Measurements from ENCODE around the gene CYP2C18. TPM values are rescaled to one million over a fixed set of nuclear protein-coding genes. Genes with fewer than 3 reads are reported as not detected.
"Not testable (repeated sequence)": the region's sequence is repeated elsewhere in the genome, so short reads cannot be mapped to it uniquely, and the experiment has no call there.

Gene CYP2C18
- polyA plus RNA-seq, 4 donors = 17.1 to 91.9 (median 74.2) TPM

GRCh38 chr10:94760586-94761178, 77.2 kb downstream of the CYP2C18 start:
- no peaks in the 10 kb centered on the region for H3K4me1 ChIP-seq (ENCODE audit: control insufficient read depth in 3 of 3, insufficient read depth in 2 of 3, low read depth in 1 of 3, low read length in 2 of 3)
- H3K9me3 ChIP-seq (ENCODE audit: control insufficient read depth in 2 of 2, insufficient read depth in 1 of 2, low read depth in 1 of 2, low read length in 1 of 2) = peaks cover 0 to 17% of the 10 kb centered on the region in 2 donors
- H3K4me3 ChIP-seq (ENCODE audit: low read depth in 1 of 3, low read length in 3 of 3) = no peak overlapping the region
- H3K27me3 ChIP-seq (ENCODE audit: control insufficient read depth in 3 of 3, insufficient read depth in 3 of 3, low read length in 3 of 3) = no peaks in the 10 kb centered on the region
- H3K27ac ChIP-seq (ENCODE audit: low read depth in 1 of 3, low read length in 2 of 3) = no peak overlapping the region
- no peak for FAIRE-seq
- DNase-seq = peak in 1 of 2 donors; percentile 85
- H3K36me3 ChIP-seq (ENCODE audit: control insufficient read depth in 3 of 3, insufficient read depth in 2 of 3, low read depth in 1 of 3, low read length in 3 of 3) = peaks cover 0 to 5% (median 2%) of the 10 kb centered on the region in 3 donors
- 11 to 55% (median 30%) methylated on average over 2 of the region's 2 CpGs for WGBS, 3 donors

GRCh38 chr10:94762393-94762792, 78.9 kb downstream of the CYP2C18 start, which contains the start of gene CYP2C19:
CYP2C19 (plus strand) TSS chr10:94762681; CDS start chr10:94762706, 25 bp downstream.
- Histone ChIP-seq H3K36me3 (ENCODE audit: control insufficient read depth in 3 of 3, insufficient read depth in 2 of 3, low read depth in 1 of 3, low read length in 3 of 3) (peaks cover 0 to 5% (median 2%) of the 10 kb centered on the region in 3 donors), H3K4me1 (ENCODE audit: control insufficient read depth in 3 of 3, insufficient read depth in 2 of 3, low read depth in 1 of 3, low read length in 2 of 3) (no peaks in the 10 kb centered on the region), H3K27me3 (ENCODE audit: control insufficient read depth in 3 of 3, insufficient read depth in 3 of 3, low read length in 3 of 3) (no peaks in the 10 kb centered on the region), H3K27ac (ENCODE audit: low read depth in 1 of 3, low read length in 2 of 3) (peak within 1 kb of the TSS in 1 of 3 donors; percentile 23), H3K4me3 (ENCODE audit: low read depth in 1 of 3, low read length in 3 of 3) (peak within 1 kb of the TSS in 2 of 3 donors; percentile 28 to 54), H3K9me3 (ENCODE audit: control insufficient read depth in 2 of 2, insufficient read depth in 1 of 2, low read depth in 1 of 2, low read length in 1 of 2) (peaks cover 0 to 16% of the 10 kb centered on the region in 2 donors)
- DNase-seq (peak; percentile 61 to 87), FAIRE-seq (no peak)
- WGBS, 3 donors = 17 to 61% (median 24%) methylated on average over 3 of the region's 3 CpGs

- not testable (repeated sequence) for H3K4me1 ChIP-seq (ENCODE audit: control insufficient read depth in 3 of 3, insufficient read depth in 2 of 3, low read depth in 1 of 3, low read length in 2 of 3); H3K9me3 ChIP-seq (ENCODE audit: control insufficient read depth in 2 of 2, insufficient read depth in 1 of 2, low read depth in 1 of 2, low read length in 1 of 2); H3K27me3 ChIP-seq (ENCODE audit: control insufficient read depth in 3 of 3, insufficient read depth in 3 of 3, low read length in 3 of 3); H3K27ac ChIP-seq (ENCODE audit: low read depth in 1 of 3, low read length in 2 of 3); H3K4me3 ChIP-seq (ENCODE audit: low read depth in 1 of 3, low read length in 3 of 3); FAIRE-seq; DNase-seq
- whole genome bisulfite sequencing, 3 donors = 86 to 100% (median 95%) methylated on average over 6 of the region's 6 CpGs
- peaks cover 0 to 10% (median 4%) of the 10 kb centered on the region in 3 donors for H3K36me3 ChIP-seq (ENCODE audit: control insufficient read depth in 3 of 3, insufficient read depth in 2 of 3, low read depth in 1 of 3, low read length in 3 of 3)
These were observed 91.9 kb downstream of the CYP2C18 start for GRCh38 chr10:94775425-94775824.

GRCh38 chr10:94777886-94778458, 94.4 kb downstream of the CYP2C18 start:
- DNase-seq (peak; percentile 74 to 93), FAIRE-seq (no peak)
- H3K27me3 ChIP-seq (ENCODE audit: control insufficient read depth in 3 of 3, insufficient read depth in 3 of 3, low read length in 3 of 3) = no peaks in the 10 kb centered on the region
- peaks cover 0 to 3% of the 10 kb centered on the region in 2 donors for H3K9me3 ChIP-seq (ENCODE audit: control insufficient read depth in 2 of 2, insufficient read depth in 1 of 2, low read depth in 1 of 2, low read length in 1 of 2)
- H3K4me1 ChIP-seq (ENCODE audit: control insufficient read depth in 3 of 3, insufficient read depth in 2 of 3, low read depth in 1 of 3, low read length in 2 of 3) = peaks cover 0 to 3% (median 0%) of the 10 kb centered on the region in 3 donors
- no peak overlapping the region for H3K4me3 ChIP-seq (ENCODE audit: low read depth in 1 of 3, low read length in 3 of 3)
- WGBS, 3 donors = 7 to 35% (median 19%) methylated on average over 5 of the region's 5 CpGs
- H3K36me3 ChIP-seq (ENCODE audit: control insufficient read depth in 3 of 3, insufficient read depth in 2 of 3, low read depth in 1 of 3, low read length in 3 of 3) = peaks cover 0 to 10% (median 4%) of the 10 kb centered on the region in 3 donors
- H3K27ac ChIP-seq (ENCODE audit: low read depth in 1 of 3, low read length in 2 of 3) = peak overlapping the region in 2 of 3 donors; percentile 3 to 69

GRCh38 chr10:94780844-94781243, 97.3 kb downstream of the CYP2C18 start:
- Histone ChIP-seq H3K27me3 (ENCODE audit: control insufficient read depth in 3 of 3, insufficient read depth in 3 of 3, low read length in 3 of 3) (no peaks in the 10 kb centered on the region), H3K4me1 (ENCODE audit: control insufficient read depth in 3 of 3, insufficient read depth in 2 of 3, low read depth in 1 of 3, low read length in 2 of 3) (peaks cover 0 to 3% (median 0%) of the 10 kb centered on the region in 3 donors), H3K9me3 (ENCODE audit: control insufficient read depth in 2 of 2, insufficient read depth in 1 of 2, low read depth in 1 of 2, low read length in 1 of 2) (peaks cover 0 to 3% of the 10 kb centered on the region in 2 donors), H3K36me3 (ENCODE audit: control insufficient read depth in 3 of 3, insufficient read depth in 2 of 3, low read depth in 1 of 3, low read length in 3 of 3) (peaks cover 0 to 8% (median 4%) of the 10 kb centered on the region in 3 donors), H3K4me3 (ENCODE audit: low read depth in 1 of 3, low read length in 3 of 3) (no peak overlapping the region), H3K27ac (ENCODE audit: low read depth in 1 of 3, low read length in 2 of 3) (no peak overlapping the region)
- DNase-seq = no peak
- FAIRE-seq = no peak
- 68 to 86% (median 70%) methylated on average over 1 of the region's 1 CpG for WGBS, 3 donors

- no peak for FAIRE-seq
- DNase-seq = no peak
- Histone ChIP-seq H3K27ac (ENCODE audit: low read depth in 1 of 3, low read length in 2 of 3) (no peak overlapping the region), H3K9me3 (ENCODE audit: control insufficient read depth in 2 of 2, insufficient read depth in 1 of 2, low read depth in 1 of 2, low read length in 1 of 2) (no peaks in the 10 kb centered on the region), H3K4me3 (ENCODE audit: low read depth in 1 of 3, low read length in 3 of 3) (no peak overlapping the region), H3K36me3 (ENCODE audit: control insufficient read depth in 3 of 3, insufficient read depth in 2 of 3, low read depth in 1 of 3, low read length in 3 of 3) (peaks cover 0 to 15% (median 4%) of the 10 kb centered on the region in 3 donors), H3K27me3 (ENCODE audit: control insufficient read depth in 3 of 3, insufficient read depth in 3 of 3, low read length in 3 of 3) (no peaks in the 10 kb centered on the region), H3K4me1 (ENCODE audit: control insufficient read depth in 3 of 3, insufficient read depth in 2 of 3, low read depth in 1 of 3, low read length in 2 of 3) (no peaks in the 10 kb centered on the region)
These were observed 100.7 kb downstream of the CYP2C18 start for GRCh38 chr10:94784256-94784655.

GRCh38 chr10:94785211-94785610, 101.7 kb downstream of the CYP2C18 start:
- Histone ChIP-seq H3K9me3 (ENCODE audit: control insufficient read depth in 2 of 2, insufficient read depth in 1 of 2, low read depth in 1 of 2, low read length in 1 of 2) (no peaks in the 10 kb centered on the region), H3K36me3 (ENCODE audit: control insufficient read depth in 3 of 3, insufficient read depth in 2 of 3, low read depth in 1 of 3, low read length in 3 of 3) (peaks cover 0 to 13% (median 4%) of the 10 kb centered on the region in 3 donors), H3K27me3 (ENCODE audit: control insufficient read depth in 3 of 3, insufficient read depth in 3 of 3, low read length in 3 of 3) (no peaks in the 10 kb centered on the region), H3K4me3 (ENCODE audit: low read depth in 1 of 3, low read length in 3 of 3) (no peak overlapping the region), H3K4me1 (ENCODE audit: control insufficient read depth in 3 of 3, insufficient read depth in 2 of 3, low read depth in 1 of 3, low read length in 2 of 3) (no peaks in the 10 kb centered on the region), H3K27ac (ENCODE audit: low read depth in 1 of 3, low read length in 2 of 3) (no peak overlapping the region)
- WGBS, 3 donors = 71 to 90% (median 75%) methylated on average over 2 of the region's 2 CpGs
- DNase-seq = no peak
- no peak for FAIRE-seq

Data from small intestine (tissue), 7 donors.